C4-2B (cell line): ENCODE measurements around the gene CGB2.

Experiments used
- ZFX ChIP-seq: fragments of 450-650 bp; IDR thresholded peaks from 2 replicates; pipeline ENCODE4 v1.6.1; 2017
- TF ChIP-seq, protein P1 (sequence below): fragments of 450-650 bp; conservative IDR thresholded peaks from 2 replicates; pipeline ENCODE4 v1.5.1; 2017; ENCODE audit warnings: mild to moderate bottlenecking

DNA sequence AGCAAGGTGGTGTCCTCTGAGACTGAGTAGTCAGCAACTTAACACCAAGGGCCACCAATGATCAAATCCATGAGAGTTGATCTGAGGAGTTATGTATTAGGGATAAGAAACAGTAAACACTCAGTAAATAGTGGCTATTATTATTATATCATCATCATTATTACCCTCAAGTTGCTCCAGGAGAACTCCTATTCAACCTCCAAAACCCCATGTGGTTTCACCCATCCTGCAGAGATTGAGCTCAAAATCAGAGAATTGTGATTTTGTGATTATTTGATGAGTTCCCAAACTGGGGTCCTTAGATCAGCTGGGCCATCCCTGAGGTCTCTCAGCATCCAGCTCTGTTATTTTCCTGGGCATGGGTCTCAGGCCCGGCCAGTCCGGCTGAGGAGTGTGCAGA, 29.3 kb downstream of the CGB2 start:
- TF ChIP-seq, protein P1, sequence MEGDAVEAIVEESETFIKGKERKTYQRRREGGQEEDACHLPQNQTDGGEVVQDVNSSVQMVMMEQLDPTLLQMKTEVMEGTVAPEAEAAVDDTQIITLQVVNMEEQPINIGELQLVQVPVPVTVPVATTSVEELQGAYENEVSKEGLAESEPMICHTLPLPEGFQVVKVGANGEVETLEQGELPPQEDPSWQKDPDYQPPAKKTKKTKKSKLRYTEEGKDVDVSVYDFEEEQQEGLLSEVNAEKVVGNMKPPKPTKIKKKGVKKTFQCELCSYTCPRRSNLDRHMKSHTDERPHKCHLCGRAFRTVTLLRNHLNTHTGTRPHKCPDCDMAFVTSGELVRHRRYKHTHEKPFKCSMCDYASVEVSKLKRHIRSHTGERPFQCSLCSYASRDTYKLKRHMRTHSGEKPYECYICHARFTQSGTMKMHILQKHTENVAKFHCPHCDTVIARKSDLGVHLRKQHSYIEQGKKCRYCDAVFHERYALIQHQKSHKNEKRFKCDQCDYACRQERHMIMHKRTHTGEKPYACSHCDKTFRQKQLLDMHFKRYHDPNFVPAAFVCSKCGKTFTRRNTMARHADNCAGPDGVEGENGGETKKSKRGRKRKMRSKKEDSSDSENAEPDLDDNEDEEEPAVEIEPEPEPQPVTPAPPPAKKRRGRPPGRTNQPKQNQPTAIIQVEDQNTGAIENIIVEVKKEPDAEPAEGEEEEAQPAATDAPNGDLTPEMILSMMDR: no peak
- no peak for TF ChIP-seq ZFX
